Upper lobe of left lung (tissue), 6 donors: ENCODE data around the gene TBC1D16. TPM values are rescaled to one million over a fixed set of nuclear protein-coding genes. Genes with fewer than 3 reads are reported as not detected.

Experiments used
- ATAC-seq, 2 donors: fragments of 200-7000 bp; cut with Tn5 transposase; one replicate each; pipeline ENCODE4 v1.9.1; 2022; ENCODE audit warnings: mild to moderate bottlenecking in 2 of 2, moderate library complexity in 2 of 2; ENCODE audit not compliant: low FRiP score in 2 of 2
- DNase-seq, 2 donors: peaks; one replicate each; pipeline ENCODE4 v3.0.0-alpha.2; 2019 to 2020
- H3K27ac ChIP-seq, 4 donors: fragments of 200-600 bp; sonication (generic); one replicate each; pipeline ENCODE4 v1.5.1; 2016 to 2019
- H3K27me3 ChIP-seq, 4 donors: fragments of 200-600 bp; sonication (generic); one replicate each; pipeline ENCODE4 v1.5.1; 2017 to 2019
- H3K36me3 ChIP-seq, 4 donors: fragments of 200-600 bp; sonication (generic); one replicate each; pipeline ENCODE4 v1.5.1; 2016 to 2019
- H3K4me1 ChIP-seq, 4 donors: fragments of 200-600 bp; sonication (generic); one replicate each; pipeline ENCODE4 v1.5.1; 2018 to 2019
- H3K4me3 ChIP-seq, 4 donors: fragments of 200-600 bp; sonication (generic); one replicate each; pipeline ENCODE4 v1.5.1; 2017 to 2019; ENCODE audit warnings: mild to moderate bottlenecking in 2 of 4, moderate library complexity in 1 of 4
- H3K9me3 ChIP-seq, 4 donors: fragments of 200-600 bp; sonication (generic); one replicate each; pipeline ENCODE4 v1.5.1; 2018 to 2019
- EP300 ChIP-seq, 4 donors: sonication (generic); formaldehyde crosslinking; IDR thresholded peaks; one replicate each; pipeline ENCODE4 v1.5.1; 2017; ENCODE audit warnings: antibody characterized with exemption in 4 of 4, control low read depth in 2 of 4
- POLR2A ChIP-seq, 4 donors: fragments of 450-650 bp; IDR thresholded peaks; one replicate each; pipeline ENCODE4 v1.5.1; 2016 to 2017; ENCODE audit warnings: antibody characterized with exemption in 4 of 4, mild to moderate bottlenecking in 2 of 4
- POLR2AphosphoS5 ChIP-seq, 2 donors: sonication (generic); formaldehyde crosslinking; IDR thresholded peaks; one replicate each; pipeline ENCODE4 v1.5.1; 2017; ENCODE audit warnings: antibody characterized with exemption in 2 of 2
- WGBS, 2 donors: methylation state at CpG; one replicate each; pipeline ENCODE4 v1.1.5; 2017 to 2018; 5-methylcytosine and 5-hydroxymethylcytosine counted together
- total RNA-seq, 6 donors: library from RNA; depleted of rRNA in 4 of 6; stranded (reverse); fragments of >200 nt in 4 of 6; gene quantifications; one replicate each; pipeline versions ENCODE4 v1.1.0 to v1.2.1, GENCODE V29; 2016 to 2021
- TF ChIP-seq, protein P1 (sequence below), 6 experiments: fragments of 450-650 bp in 4 of 6; fragments of 200-600 bp in 2 of 6; sonication (generic) in 2 of 6; IDR thresholded peaks; one replicate each; pipeline ENCODE4 v1.5.1; 2016 to 2019; ENCODE audit warnings: antibody characterized with exemption in 6 of 6
- donor health status: DM: no; HTN: no; CAD: no; lungs with moderate emphysema.
- donor health status: DM: no; HTN: yes; CAD: no; lungs with severe emphysema.

Gene TBC1D16
- total RNA-seq, 6 donors from 2014 or later, result 15.6 to 60.8 (median 24.1) TPM

- Histone ChIP-seq H3K4me1 (peaks cover 0 to 2% (median 0%) of the 10 kb centered on the region in 4 donors), H3K27me3 (no peaks in the 10 kb centered on the region), H3K27ac (no peak overlapping the region), H3K36me3 (peaks cover 0 to 13% (median 4%) of the 10 kb centered on the region in 4 donors), H3K9me3 (no peaks in the 10 kb centered on the region), H3K4me3 (no peak overlapping the region)
- 90% methylated on average over 4 to 20 of the region's 20 CpGs for WGBS, 2 donors
- no peak for TF ChIP-seq POLR2A (IDR thresholded peaks at IDR 0.05)
- TF ChIP-seq, protein P1, sequence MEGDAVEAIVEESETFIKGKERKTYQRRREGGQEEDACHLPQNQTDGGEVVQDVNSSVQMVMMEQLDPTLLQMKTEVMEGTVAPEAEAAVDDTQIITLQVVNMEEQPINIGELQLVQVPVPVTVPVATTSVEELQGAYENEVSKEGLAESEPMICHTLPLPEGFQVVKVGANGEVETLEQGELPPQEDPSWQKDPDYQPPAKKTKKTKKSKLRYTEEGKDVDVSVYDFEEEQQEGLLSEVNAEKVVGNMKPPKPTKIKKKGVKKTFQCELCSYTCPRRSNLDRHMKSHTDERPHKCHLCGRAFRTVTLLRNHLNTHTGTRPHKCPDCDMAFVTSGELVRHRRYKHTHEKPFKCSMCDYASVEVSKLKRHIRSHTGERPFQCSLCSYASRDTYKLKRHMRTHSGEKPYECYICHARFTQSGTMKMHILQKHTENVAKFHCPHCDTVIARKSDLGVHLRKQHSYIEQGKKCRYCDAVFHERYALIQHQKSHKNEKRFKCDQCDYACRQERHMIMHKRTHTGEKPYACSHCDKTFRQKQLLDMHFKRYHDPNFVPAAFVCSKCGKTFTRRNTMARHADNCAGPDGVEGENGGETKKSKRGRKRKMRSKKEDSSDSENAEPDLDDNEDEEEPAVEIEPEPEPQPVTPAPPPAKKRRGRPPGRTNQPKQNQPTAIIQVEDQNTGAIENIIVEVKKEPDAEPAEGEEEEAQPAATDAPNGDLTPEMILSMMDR (IDR thresholded peaks at IDR 0.05), result no peak
- TF ChIP-seq EP300 (IDR thresholded peaks at IDR 0.05), result no peak
- TF ChIP-seq POLR2AphosphoS5 (IDR thresholded peaks at IDR 0.05), result no peak
- ATAC-seq, result no peak
- peak in 1 of 2 donors; percentile 63 for DNase-seq
Observed at GRCh38 chr17:79975498-79976134, 60.1 kb downstream of the TBC1D16 start.

DNA sequence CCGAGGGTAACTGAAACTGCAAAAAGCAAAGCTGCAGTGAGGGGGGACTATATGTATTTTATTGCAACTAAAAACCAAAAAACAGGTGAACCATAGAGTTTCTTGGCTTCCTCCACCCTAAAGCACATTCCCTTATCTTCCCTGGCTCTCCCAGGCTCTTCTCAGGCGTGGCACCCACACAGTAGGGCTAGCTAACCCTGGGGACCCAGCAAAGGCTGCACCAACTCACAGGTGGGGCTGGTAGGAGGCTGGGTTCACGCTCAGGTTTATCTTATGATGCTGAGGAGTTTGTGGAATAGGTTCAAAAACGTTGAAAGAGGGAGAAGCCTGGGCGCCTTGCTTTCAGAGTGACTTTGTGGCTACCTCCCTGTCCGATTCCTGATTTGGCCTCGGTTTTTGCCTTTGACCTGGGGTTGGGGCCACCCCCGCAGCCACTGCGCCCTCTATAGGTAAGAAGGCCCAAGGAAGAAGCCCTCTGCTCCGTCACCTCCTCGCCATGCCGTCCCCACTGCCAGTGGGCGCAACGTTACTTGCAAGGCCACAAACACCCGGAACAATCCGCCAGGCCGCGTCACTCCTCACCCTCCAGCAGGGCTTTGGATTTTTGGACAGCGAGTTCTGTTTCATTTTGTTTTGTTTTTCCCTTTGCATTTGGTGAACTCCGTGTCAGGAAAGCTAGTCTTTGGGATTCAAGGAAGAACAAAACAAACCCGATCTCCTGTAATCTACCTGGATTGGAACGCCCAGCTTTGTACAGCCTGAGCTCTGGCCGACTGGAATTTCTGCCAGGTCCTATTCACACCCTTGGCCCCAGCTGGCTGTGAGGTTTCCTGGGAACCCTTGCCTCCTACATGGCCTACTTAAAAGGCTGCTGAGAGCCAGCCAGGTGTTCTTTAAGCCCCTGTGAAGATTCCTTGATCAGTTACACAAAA is 60.8 kb downstream of the TBC1D16 start:
- Histone ChIP-seq H3K36me3 (peaks cover 0 to 13% (median 4%) of the 10 kb centered on the region in 4 donors), H3K27ac (no peak overlapping the region), H3K9me3 (no peaks in the 10 kb centered on the region), H3K4me1 (peaks cover 0 to 3% (median 0%) of the 10 kb centered on the region in 4 donors), H3K27me3 (no peaks in the 10 kb centered on the region), H3K4me3 (no peak overlapping the region)
- TF ChIP-seq, protein P1 (IDR thresholded peaks at IDR 0.05), result peak in 2 of 6 experiments; percentile 10 to 42
- TF ChIP-seq POLR2A (IDR thresholded peaks at IDR 0.05), result no peak
- TF ChIP-seq POLR2AphosphoS5 (IDR thresholded peaks at IDR 0.05), result no peak
- ATAC-seq, result no peak
- DNase-seq, result no peak
- WGBS, 2 donors, result 79 to 86% methylated on average over 23 of the region's 23 CpGs

- peak in 1 of 2 donors; percentile 46 for ATAC-seq
- H3K4me3 ChIP-seq, result no peak overlapping the region
- WGBS, 2 donors, result 89 to 95% methylated on average over 9 of the region's 9 CpGs
- H3K27me3 ChIP-seq, result no peaks in the 10 kb centered on the region
- H3K27ac ChIP-seq, result no peak overlapping the region
- no peak for DNase-seq
- H3K36me3 ChIP-seq, result peaks cover 0 to 8% (median 0%) of the 10 kb centered on the region in 4 donors
- no peaks in the 10 kb centered on the region for H3K9me3 ChIP-seq
- peaks cover 0 to 3% (median 0%) of the 10 kb centered on the region in 4 donors for H3K4me1 ChIP-seq
- no peak for TF ChIP-seq EP300 (IDR thresholded peaks at IDR 0.05)
- TF ChIP-seq POLR2A (IDR thresholded peaks at IDR 0.05), result no peak
- no peak for TF ChIP-seq POLR2AphosphoS5 (IDR thresholded peaks at IDR 0.05)
- TF ChIP-seq, protein P1 (IDR thresholded peaks at IDR 0.05), result no peak
Observed at GRCh38 chr17:79971651-79972050, 64.0 kb downstream of the TBC1D16 start.

DNA sequence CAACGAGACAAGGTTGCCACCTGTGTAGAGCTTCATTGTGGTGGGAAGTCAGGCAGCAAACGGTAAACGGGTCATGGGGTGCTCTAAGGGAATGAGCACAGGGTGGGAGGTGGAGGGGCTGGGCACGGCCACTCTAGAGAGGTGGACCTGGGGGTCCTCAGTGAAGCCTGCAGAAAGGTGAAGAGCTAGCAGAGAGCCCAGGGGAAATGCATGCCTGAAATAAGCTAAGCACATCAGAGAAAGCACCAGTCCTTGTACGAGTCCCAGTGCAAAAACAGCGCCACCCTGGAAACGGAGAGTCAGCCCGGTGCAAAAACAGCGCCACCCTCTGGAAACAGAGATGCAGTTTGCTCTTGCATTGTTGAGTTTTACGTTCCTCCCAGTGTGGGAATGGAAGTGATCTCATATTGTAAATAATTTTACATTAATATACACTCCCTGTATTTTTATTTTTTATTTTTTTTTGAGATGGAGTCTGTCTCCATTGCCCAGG is 65.0 kb downstream of the TBC1D16 start:
- Histone ChIP-seq H3K4me1 (peaks cover 0 to 3% (median 0%) of the 10 kb centered on the region in 4 donors), H3K4me3 (no peak overlapping the region), H3K27ac (no peak overlapping the region), H3K36me3 (peaks cover 0 to 8% (median 0%) of the 10 kb centered on the region in 4 donors), H3K9me3 (no peaks in the 10 kb centered on the region), H3K27me3 (no peaks in the 10 kb centered on the region)
- WGBS, 2 donors, result 39 to 43% methylated on average over 10 of the region's 10 CpGs
- TF ChIP-seq POLR2AphosphoS5 (IDR thresholded peaks at IDR 0.05) (no peak), EP300 (IDR thresholded peaks at IDR 0.05) (no peak), POLR2A (IDR thresholded peaks at IDR 0.05) (no peak)
- TF ChIP-seq, protein P1 (IDR thresholded peaks at IDR 0.05), result peak in 4 of 6 experiments; percentile 20 to 59 (median 48)
- ATAC-seq (peak in 1 of 2 donors; percentile 73), DNase-seq (peak in 1 of 2 donors; percentile 61)
